ENCODE measurements around the gene PAQR6. TPM values are rescaled to one million over a fixed set of nuclear protein-coding genes. Genes with fewer than 3 reads are reported as not detected.

Gene PAQR6
- polyA plus RNA-seq, 4 donors = 3.0 to 8.7 (median 5.5) TPM

GRCh38 chr1:156285437-156285836 is 37.6 kb upstream of the PAQR6 start:
- DNase-seq (no peak), FAIRE-seq (no peak)
- Histone ChIP-seq H3K36me3 (ENCODE audit: control insufficient read depth in 3 of 3, insufficient read depth in 2 of 3, low read depth in 1 of 3, low read length in 3 of 3) (peaks cover 0 to 24% (median 0%) of the 10 kb centered on the region in 3 donors), H3K4me3 (ENCODE audit: low read depth in 1 of 3, low read length in 3 of 3) (no peak overlapping the region), H3K27ac (ENCODE audit: low read depth in 1 of 3, low read length in 2 of 3) (no peak overlapping the region), H3K9me3 (ENCODE audit: control insufficient read depth in 2 of 2, insufficient read depth in 1 of 2, low read depth in 1 of 2, low read length in 1 of 2) (no peaks in the 10 kb centered on the region), H3K27me3 (ENCODE audit: control insufficient read depth in 3 of 3, insufficient read depth in 3 of 3, low read length in 3 of 3) (no peaks in the 10 kb centered on the region), H3K4me1 (ENCODE audit: control insufficient read depth in 3 of 3, insufficient read depth in 2 of 3, low read depth in 1 of 3, low read length in 2 of 3) (peaks cover 4 to 31% (median 5%) of the 10 kb centered on the region in 3 donors)
- 93 to 96% (median 95%) methylated on average over 20 to 21 of the region's 21 CpGs for WGBS, 3 donors

GRCh38 chr1:156284757-156285156 is 36.9 kb upstream of the PAQR6 start:
- no peak for DNase-seq
- Histone ChIP-seq H3K4me3 (ENCODE audit: low read depth in 1 of 3, low read length in 3 of 3) (no peak overlapping the region), H3K4me1 (ENCODE audit: control insufficient read depth in 3 of 3, insufficient read depth in 2 of 3, low read depth in 1 of 3, low read length in 2 of 3) (peaks cover 4 to 31% (median 5%) of the 10 kb centered on the region in 3 donors), H3K36me3 (ENCODE audit: control insufficient read depth in 3 of 3, insufficient read depth in 2 of 3, low read depth in 1 of 3, low read length in 3 of 3) (peaks cover 0 to 28% (median 3%) of the 10 kb centered on the region in 3 donors), H3K27ac (ENCODE audit: low read depth in 1 of 3, low read length in 2 of 3) (no peak overlapping the region), H3K27me3 (ENCODE audit: control insufficient read depth in 3 of 3, insufficient read depth in 3 of 3, low read length in 3 of 3) (no peaks in the 10 kb centered on the region), H3K9me3 (ENCODE audit: control insufficient read depth in 2 of 2, insufficient read depth in 1 of 2, low read depth in 1 of 2, low read length in 1 of 2) (no peaks in the 10 kb centered on the region)
- 69 to 90% (median 84%) methylated on average over 4 of the region's 4 CpGs for WGBS, 3 donors
- no peak for FAIRE-seq

GRCh38 chr1:156284112-156284511 is 36.3 kb upstream of the PAQR6 start, which contains the start of gene TMEM79:
TMEM79 (plus strand) TSS chr1:156284325; CDS start chr1:156285227, 902 bp downstream.
- H3K27me3 ChIP-seq (ENCODE audit: control insufficient read depth in 3 of 3, insufficient read depth in 3 of 3, low read length in 3 of 3) = no peaks in the 10 kb centered on the region
- H3K27ac ChIP-seq (ENCODE audit: low read depth in 1 of 3, low read length in 2 of 3) = peak within 1 kb of the TSS; percentile 67 to 80 (median 69)
- 59 to 76% (median 66%) methylated on average over 7 of the region's 7 CpGs for WGBS, 3 donors
- no peaks in the 10 kb centered on the region for H3K9me3 ChIP-seq (ENCODE audit: control insufficient read depth in 2 of 2, insufficient read depth in 1 of 2, low read depth in 1 of 2, low read length in 1 of 2)
- H3K4me1 ChIP-seq (ENCODE audit: control insufficient read depth in 3 of 3, insufficient read depth in 2 of 3, low read depth in 1 of 3, low read length in 2 of 3) = peaks cover 4 to 31% (median 5%) of the 10 kb centered on the region in 3 donors
- H3K4me3 ChIP-seq (ENCODE audit: low read depth in 1 of 3, low read length in 3 of 3) = peak within 1 kb of the TSS; percentile 32 to 89 (median 78)
- H3K36me3 ChIP-seq (ENCODE audit: control insufficient read depth in 3 of 3, insufficient read depth in 2 of 3, low read depth in 1 of 3, low read length in 3 of 3) = peaks cover 0 to 31% (median 3%) of the 10 kb centered on the region in 3 donors
- FAIRE-seq = no peak
- DNase-seq = peak in 1 of 2 donors; percentile 48

- Histone ChIP-seq H3K4me3 (ENCODE audit: low read depth in 1 of 3, low read length in 3 of 3) (peak overlapping the region; percentile 32 to 89 (median 78)), H3K36me3 (ENCODE audit: control insufficient read depth in 3 of 3, insufficient read depth in 2 of 3, low read depth in 1 of 3, low read length in 3 of 3) (peaks cover 0 to 31% (median 5%) of the 10 kb centered on the region in 3 donors), H3K27me3 (ENCODE audit: control insufficient read depth in 3 of 3, insufficient read depth in 3 of 3, low read length in 3 of 3) (no peaks in the 10 kb centered on the region), H3K4me1 (ENCODE audit: control insufficient read depth in 3 of 3, insufficient read depth in 2 of 3, low read depth in 1 of 3, low read length in 2 of 3) (peaks cover 4 to 31% (median 5%) of the 10 kb centered on the region in 3 donors), H3K9me3 (ENCODE audit: control insufficient read depth in 2 of 2, insufficient read depth in 1 of 2, low read depth in 1 of 2, low read length in 1 of 2) (no peaks in the 10 kb centered on the region), H3K27ac (ENCODE audit: low read depth in 1 of 3, low read length in 2 of 3) (peak overlapping the region in 1 of 3 donors; percentile 80)
- DNase-seq (no peak), FAIRE-seq (no peak)
- WGBS, 3 donors = 60 to 77% (median 65%) methylated on average over 1 of the region's 1 CpG
Observed at GRCh38 chr1:156283521-156283920, 35.7 kb upstream of the PAQR6 start.

GRCh38 chr1:156282479-156283222 is 34.8 kb upstream of the PAQR6 start, which contains the start of gene SMG5:
SMG5 (minus strand) TSS chr1:156282825; CDS start chr1:156282680, 145 bp downstream.
- peak within 1 kb of the TSS; percentile 88 to 95 (median 91) for H3K27ac ChIP-seq (ENCODE audit: low read depth in 1 of 3, low read length in 2 of 3)
- H3K36me3 ChIP-seq (ENCODE audit: control insufficient read depth in 3 of 3, insufficient read depth in 2 of 3, low read depth in 1 of 3, low read length in 3 of 3) = peaks cover 0 to 36% (median 13%) of the 10 kb centered on the region in 3 donors
- no peak for FAIRE-seq
- H3K9me3 ChIP-seq (ENCODE audit: control insufficient read depth in 2 of 2, insufficient read depth in 1 of 2, low read depth in 1 of 2, low read length in 1 of 2) = no peaks in the 10 kb centered on the region
- H3K4me3 ChIP-seq (ENCODE audit: low read depth in 1 of 3, low read length in 3 of 3) = peak within 1 kb of the TSS; percentile 58 to 89 (median 78)
- 0 to 1% (median 1%) methylated on average over 46 to 50 of the region's 50 CpGs for WGBS, 3 donors
- DNase-seq = peak; percentile 99
- peaks cover 4 to 31% (median 5%) of the 10 kb centered on the region in 3 donors for H3K4me1 ChIP-seq (ENCODE audit: control insufficient read depth in 3 of 3, insufficient read depth in 2 of 3, low read depth in 1 of 3, low read length in 2 of 3)
- no peaks in the 10 kb centered on the region for H3K27me3 ChIP-seq (ENCODE audit: control insufficient read depth in 3 of 3, insufficient read depth in 3 of 3, low read length in 3 of 3)

- Histone ChIP-seq H3K36me3 (ENCODE audit: control insufficient read depth in 3 of 3, insufficient read depth in 2 of 3, low read depth in 1 of 3, low read length in 3 of 3) (peaks cover 0 to 41% (median 17%) of the 10 kb centered on the region in 3 donors), H3K27ac (ENCODE audit: low read depth in 1 of 3, low read length in 2 of 3) (peak overlapping the region; percentile 88 to 95 (median 91)), H3K9me3 (ENCODE audit: control insufficient read depth in 2 of 2, insufficient read depth in 1 of 2, low read depth in 1 of 2, low read length in 1 of 2) (no peaks in the 10 kb centered on the region), H3K27me3 (ENCODE audit: control insufficient read depth in 3 of 3, insufficient read depth in 3 of 3, low read length in 3 of 3) (no peaks in the 10 kb centered on the region), H3K4me1 (ENCODE audit: control insufficient read depth in 3 of 3, insufficient read depth in 2 of 3, low read depth in 1 of 3, low read length in 2 of 3) (peaks cover 4 to 31% (median 5%) of the 10 kb centered on the region in 3 donors), H3K4me3 (ENCODE audit: low read depth in 1 of 3, low read length in 3 of 3) (peak overlapping the region; percentile 58 to 89 (median 78))
- 5 to 7% (median 6%) methylated on average over 21 to 22 of the region's 22 CpGs for WGBS, 3 donors
- no peak for FAIRE-seq
- DNase-seq = peak; percentile 86 to 88
Observed at GRCh38 chr1:156281693-156282478, 34.0 kb upstream of the PAQR6 start.

- 12 to 19% (median 17%) methylated on average over 8 of the region's 8 CpGs for WGBS, 3 donors
- FAIRE-seq = no peak
- H3K27me3 ChIP-seq (ENCODE audit: control insufficient read depth in 3 of 3, insufficient read depth in 3 of 3, low read length in 3 of 3) = no peaks in the 10 kb centered on the region
- peaks cover 4 to 31% (median 5%) of the 10 kb centered on the region in 3 donors for H3K4me1 ChIP-seq (ENCODE audit: control insufficient read depth in 3 of 3, insufficient read depth in 2 of 3, low read depth in 1 of 3, low read length in 2 of 3)
- H3K27ac ChIP-seq (ENCODE audit: low read depth in 1 of 3, low read length in 2 of 3) = peak overlapping the region in 1 of 3 donors; percentile 88
- peaks cover 2 to 42% (median 19%) of the 10 kb centered on the region in 3 donors for H3K36me3 ChIP-seq (ENCODE audit: control insufficient read depth in 3 of 3, insufficient read depth in 2 of 3, low read depth in 1 of 3, low read length in 3 of 3)
- H3K9me3 ChIP-seq (ENCODE audit: control insufficient read depth in 2 of 2, insufficient read depth in 1 of 2, low read depth in 1 of 2, low read length in 1 of 2) = no peaks in the 10 kb centered on the region
- DNase-seq = no peak
- H3K4me3 ChIP-seq (ENCODE audit: low read depth in 1 of 3, low read length in 3 of 3) = peak overlapping the region in 2 of 3 donors; percentile 78 to 89
Observed at GRCh38 chr1:156281281-156281680, 33.4 kb upstream of the PAQR6 start.

- H3K4me3 ChIP-seq (ENCODE audit: low read depth in 1 of 3, low read length in 3 of 3) = no peak overlapping the region
- H3K4me1 ChIP-seq (ENCODE audit: control insufficient read depth in 3 of 3, insufficient read depth in 2 of 3, low read depth in 1 of 3, low read length in 2 of 3) = peaks cover 4 to 31% (median 5%) of the 10 kb centered on the region in 3 donors
- no peaks in the 10 kb centered on the region for H3K27me3 ChIP-seq (ENCODE audit: control insufficient read depth in 3 of 3, insufficient read depth in 3 of 3, low read length in 3 of 3)
- H3K27ac ChIP-seq (ENCODE audit: low read depth in 1 of 3, low read length in 2 of 3) = no peak overlapping the region
- FAIRE-seq (no peak), DNase-seq (no peak)
- no peaks in the 10 kb centered on the region for H3K9me3 ChIP-seq (ENCODE audit: control insufficient read depth in 2 of 2, insufficient read depth in 1 of 2, low read depth in 1 of 2, low read length in 1 of 2)
- peaks cover 12 to 40% (median 25%) of the 10 kb centered on the region in 3 donors for H3K36me3 ChIP-seq (ENCODE audit: control insufficient read depth in 3 of 3, insufficient read depth in 2 of 3, low read depth in 1 of 3, low read length in 3 of 3)
- WGBS, 3 donors = 88 to 95% (median 91%) methylated on average over 3 of the region's 3 CpGs
Observed at GRCh38 chr1:156279837-156280236, 32.0 kb upstream of the PAQR6 start.

Data from small intestine (tissue), 7 donors.